Measurements from ENCODE around the gene GPHA2.

Gene GPHA2

DNA sequence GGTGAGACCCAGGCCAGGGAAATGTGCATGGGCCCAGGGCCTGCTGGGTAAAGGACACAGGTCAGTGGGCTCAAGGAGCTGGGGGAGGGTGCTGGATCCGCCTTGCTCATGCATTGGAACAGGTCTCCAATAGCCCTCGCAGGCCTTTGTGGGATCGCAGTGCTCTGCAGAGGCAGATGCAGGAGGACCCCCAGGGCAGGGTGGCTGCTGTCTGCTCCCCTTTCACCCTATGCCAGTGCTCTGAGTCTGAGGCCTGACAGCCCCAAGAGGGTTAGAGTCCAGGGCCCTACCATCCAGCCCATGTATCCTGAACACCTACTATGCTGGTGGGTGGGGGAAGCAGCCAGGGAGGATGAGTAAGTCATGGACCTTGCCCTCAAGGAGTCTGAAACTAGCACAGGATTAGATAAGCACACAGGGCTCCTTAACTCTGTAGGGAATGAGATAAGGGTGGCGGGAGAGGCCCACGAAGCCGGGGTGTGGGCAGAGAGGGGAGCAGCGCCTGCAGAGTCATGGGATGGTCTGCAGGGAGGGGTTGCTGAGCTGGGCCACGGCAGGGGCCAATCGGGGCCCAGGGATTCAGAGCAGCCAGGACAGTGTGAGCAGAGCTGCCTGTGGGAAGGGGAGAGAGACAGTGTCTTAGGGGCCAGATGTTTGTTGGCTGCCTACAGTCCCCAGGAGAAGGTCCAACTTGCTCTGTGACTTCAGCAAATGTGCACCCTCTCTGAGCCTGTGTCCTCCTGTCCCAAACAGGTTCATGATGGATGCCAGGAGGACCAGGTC is 46.8 kb downstream of the GPHA2 start:
- peak; percentile 69 for DNase-seq

DNA sequence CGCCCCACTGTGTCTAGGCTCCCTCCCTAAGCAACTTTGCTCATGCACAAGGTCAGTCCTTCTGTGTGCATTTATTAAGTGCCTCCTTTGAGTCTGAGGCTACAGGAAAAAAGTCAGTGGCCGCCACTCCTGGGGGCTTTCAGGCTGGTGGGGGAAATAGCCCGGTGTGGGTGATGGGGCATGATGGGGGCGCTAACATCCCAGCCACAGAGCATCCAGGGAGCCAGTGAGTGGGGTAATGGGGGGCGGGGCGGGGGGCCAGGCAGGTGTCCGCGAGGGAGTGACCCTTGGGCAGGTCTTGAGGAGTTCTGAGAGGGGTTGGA is 47.3 kb downstream of the GPHA2 start:
- DNase-seq: no peak

DNA sequence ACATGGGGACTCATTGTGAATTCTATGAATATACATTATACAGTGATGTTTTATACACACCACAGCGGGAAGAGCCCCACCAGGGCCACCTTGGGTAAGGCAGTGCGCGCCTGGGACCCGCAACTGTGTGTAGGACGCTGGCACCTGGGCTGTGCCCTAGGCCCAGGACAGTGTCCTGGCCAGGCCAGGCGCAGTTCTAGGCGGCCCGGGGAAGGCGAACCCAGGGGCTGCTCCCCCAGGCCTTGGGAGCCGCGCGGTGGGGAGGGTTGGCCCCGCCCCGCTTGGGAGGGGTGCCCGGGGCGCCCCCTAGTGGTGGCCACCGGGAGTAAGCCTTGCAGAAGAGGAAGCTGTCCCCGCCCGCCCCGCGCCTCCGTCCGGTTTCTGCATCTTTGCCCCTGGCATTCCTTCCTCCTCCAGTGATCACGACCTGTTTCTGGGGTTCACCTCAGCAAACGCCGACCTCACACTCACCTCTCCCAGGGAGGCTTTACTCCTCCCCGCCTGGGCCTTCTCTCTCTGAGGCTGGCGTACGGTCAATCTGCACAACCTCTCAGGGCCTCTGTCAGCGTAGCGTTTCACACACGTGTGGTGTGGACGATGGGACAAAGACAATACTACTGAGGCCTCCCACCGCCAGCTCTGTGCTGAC is 47.8 kb downstream of the GPHA2 start:
- DNase-seq: peak; percentile 87

DNA sequence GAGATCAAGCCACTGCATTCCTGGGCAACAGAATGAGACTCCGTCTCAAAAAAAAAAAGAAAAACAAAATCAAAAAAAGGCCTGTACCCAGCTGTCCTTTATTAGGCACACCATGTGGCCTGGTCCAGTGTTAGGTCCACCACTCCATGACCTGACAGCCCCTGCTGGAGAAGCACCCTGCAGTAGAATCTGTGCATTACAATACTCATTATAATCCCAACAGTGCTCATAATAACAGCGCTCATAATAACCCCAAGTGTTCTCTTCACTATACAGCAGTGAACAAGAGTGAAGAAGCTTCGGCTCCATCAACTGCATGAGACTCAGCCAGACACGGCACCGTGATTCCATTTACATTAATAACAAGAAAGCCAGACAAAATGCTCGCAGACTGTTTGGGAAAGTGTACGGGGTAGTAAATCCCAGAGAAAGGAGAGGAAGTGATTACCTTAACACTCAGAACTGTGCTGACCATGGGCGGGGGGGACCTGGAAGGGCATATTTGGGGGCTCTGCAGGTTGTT is 48.4 kb downstream of the GPHA2 start:
- no peak for DNase-seq

DNA sequence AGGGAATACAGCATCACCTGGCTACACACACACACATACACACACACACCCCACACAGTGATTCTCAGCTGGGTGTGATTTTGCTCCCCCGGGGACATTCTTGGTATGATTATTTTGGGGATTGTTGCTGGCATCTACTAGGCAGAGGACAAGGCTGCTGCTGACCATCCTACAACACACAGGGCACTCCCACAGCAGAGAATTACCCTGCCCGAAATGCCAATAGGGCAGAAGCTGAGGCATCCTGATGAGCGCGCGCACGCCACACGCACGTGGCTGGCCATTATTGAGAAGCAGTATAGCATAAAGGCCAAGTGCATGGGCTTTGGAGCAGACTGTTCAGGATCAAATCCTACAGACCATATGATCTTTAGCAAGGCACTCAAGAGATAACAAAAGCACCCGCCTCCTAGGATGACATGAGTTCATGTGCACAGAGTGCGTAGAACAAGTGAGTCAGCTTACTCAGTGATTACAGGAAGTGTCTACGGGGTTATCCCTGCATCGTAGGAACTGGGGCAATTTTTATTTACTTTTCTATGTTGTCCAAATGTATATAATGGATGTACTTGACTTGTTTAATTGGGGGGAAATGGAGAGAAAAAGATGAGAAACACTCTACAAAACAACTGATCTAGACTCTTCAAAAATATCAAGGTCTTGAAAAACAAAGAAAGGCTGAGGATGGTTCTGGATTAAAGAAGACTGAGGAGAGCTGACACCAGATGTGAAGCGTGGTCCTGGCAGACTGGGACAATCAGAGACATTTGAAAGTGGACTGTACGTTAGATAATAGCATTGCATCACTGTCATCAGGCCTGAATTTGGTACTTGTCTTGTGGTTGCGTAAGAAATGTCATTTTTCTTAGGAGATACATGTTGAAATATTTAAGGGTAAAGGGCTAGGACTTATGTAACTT is 50.1 kb downstream of the GPHA2 start:
- DNase-seq: no peak

All from islet precursor cell (in vitro differentiated cells).